Mesenteric fat pad (tissue), 1 donor: ENCODE results near the gene APOBR. TPM values are rescaled to one million over a fixed set of nuclear protein-coding genes. Genes with fewer than 3 reads are reported as not detected.
"Not testable (repeated sequence)": the region's sequence is repeated elsewhere in the genome, so short reads cannot be mapped to it uniquely, and the experiment has no call there.

ENCODE experiments used
- DNase-seq: peaks from one replicate; pipeline ENCODE4 v3.0.0-alpha.2; 2020; ENCODE audit warnings: low spot score
- long read RNA-seq: library from polyadenylated mRNA; unstranded; transcript quantifications from one replicate; pipeline ENCODE4 v2.0.0, GENCODE V29; 2020
- total RNA-seq: library from RNA; stranded (reverse); fragmentation: NEBNext Ultra II Directional; extraction: Animal tissue kit (Norgen Biotek cat#: 25700); gene quantifications from one replicate; pipeline ENCODE4 v1.2.1, GENCODE V29; 2021
- donor health status: DM: yes; HTN: yes; CAD: no.

The APOBR gene, protein sequence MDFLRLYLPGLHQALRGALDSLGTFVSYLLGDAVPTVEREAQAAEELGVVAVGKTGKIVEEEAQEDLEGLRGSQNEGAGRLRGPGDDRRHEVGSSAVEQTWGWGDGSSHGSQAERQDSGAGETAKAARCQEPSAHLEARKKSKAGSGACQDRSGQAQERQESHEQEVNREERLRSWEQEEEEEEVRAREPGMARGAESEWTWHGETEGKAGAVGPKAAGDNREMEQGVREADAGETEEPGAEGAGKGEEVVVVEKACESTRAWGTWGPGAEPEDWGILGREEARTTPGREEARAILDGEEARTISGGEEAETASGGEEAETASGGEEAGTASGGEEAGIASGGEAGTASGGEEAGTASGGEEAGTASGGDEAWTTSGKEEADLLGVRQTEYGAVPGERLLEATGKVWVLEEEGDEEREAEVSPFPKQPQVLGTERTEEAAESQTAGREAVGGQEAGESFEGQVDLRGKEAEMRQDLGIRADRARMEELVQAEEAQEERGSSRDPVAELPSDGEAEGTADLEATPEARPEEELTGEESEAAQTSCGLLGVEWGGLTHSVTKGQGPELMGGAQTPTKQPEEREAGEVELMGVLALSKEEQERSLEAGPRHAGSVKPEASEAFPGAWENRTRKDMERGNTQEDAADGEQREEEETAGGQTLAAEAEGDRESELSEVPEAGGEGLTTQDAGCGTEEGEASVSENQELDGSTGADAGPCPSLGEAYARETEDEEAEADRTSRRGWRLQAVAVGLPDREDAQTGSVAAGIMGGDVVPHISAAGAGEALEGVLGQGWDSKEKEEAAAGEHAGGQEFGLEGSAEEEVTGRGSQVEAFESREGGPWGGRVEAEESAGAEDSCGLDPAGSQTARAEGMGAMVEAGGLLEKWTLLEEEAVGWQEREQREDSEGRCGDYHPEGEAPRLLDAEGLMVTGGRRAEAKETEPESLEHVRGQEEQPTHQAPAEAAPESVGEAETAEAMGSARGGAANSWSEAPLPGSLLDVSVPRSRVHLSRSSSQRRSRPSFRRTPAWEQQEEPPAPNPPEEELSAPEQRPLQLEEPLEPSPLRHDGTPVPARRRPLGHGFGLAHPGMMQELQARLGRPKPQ
- total RNA-seq, result 4.1 TPM
- long read RNA-seq, partial matches to known transcripts, result 3 of 3 reads
- long read RNA-seq, other reads (novel, unspliced or antisense), result 0 of 3 reads

DNA sequence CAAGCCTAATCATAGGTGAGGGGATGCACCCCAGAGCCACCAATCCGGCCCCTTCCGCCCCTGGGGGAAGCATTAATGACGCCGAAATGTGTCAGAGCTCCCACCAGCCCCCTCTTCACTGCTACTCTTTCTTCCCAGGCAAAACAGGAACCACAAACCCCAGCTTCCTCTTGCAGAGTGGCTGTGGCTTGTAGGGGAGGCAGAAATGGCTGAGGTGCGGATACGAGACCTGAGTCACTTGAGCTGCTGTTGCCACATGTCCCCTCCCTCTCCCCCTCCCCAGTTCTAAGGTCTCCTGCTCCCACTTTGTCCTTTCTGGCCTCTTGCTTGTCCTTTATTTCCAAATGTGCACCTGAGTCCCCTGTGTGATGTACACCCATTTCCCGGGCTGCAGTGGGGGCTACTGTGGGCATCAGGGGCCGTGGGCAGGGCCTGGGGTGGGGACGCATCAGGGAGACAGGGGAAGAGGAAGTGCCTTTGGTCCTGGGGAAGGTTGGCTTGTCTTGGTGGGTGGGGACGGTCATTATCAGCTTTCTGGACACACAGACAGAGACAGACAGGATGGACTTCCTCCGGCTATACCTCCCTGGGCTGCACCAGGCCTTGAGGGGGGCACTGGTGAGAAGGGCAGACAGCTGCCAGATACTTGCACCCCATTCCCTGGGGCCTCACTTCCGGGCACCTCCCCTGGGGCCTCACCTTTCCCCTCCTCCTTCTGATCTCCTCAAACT, at the start of gene APOBR:
Gene APOBR, plus strand, starts transcription at position 523 of the 731 bp plus-strand sequence. Its CDS starts 39 bp downstream, at position 562.
- DNase-seq, result no peak

DNA sequence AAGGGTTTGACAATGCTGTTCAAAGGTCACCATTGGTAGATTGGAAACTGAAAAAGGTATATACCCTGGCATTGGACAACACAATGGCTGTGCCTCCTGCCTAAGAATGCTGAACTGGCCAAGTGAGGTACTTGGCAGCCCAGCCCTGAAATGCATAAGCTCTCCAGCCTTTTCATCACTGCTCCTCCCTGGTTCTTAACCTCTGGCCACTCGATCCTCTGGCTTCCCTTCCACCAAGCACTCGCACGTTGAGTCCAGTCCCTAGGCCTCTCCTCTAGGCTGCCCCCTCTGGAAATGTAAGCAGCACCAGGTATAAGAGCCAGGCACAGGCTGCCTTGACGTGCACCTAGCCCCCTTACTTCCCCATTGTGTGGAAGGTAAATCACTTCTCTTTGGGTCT, 48.1 kb upstream of the APOBR start:
- DNase-seq, result not testable (repeated sequence)

DNA sequence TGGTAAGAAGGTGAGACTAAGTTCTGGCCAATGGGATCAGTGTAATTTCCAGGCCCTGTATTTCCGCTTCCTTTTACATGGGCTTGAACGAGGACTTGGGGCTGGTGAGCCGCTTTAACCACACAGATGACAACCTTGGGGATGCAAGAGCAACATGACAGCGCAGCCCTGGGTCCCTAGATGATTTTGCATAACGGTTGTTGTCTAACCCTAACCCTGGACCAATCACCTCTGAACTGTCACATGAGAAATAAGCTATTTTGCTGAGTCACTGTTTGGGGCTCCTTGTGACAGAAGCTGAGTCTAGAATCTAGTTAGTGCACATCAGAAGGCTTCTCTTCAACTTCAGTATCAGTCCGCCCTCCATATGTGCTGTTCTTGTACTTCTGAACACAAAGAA, 47.4 kb upstream of the APOBR start:
- not testable (repeated sequence) for DNase-seq

DNA sequence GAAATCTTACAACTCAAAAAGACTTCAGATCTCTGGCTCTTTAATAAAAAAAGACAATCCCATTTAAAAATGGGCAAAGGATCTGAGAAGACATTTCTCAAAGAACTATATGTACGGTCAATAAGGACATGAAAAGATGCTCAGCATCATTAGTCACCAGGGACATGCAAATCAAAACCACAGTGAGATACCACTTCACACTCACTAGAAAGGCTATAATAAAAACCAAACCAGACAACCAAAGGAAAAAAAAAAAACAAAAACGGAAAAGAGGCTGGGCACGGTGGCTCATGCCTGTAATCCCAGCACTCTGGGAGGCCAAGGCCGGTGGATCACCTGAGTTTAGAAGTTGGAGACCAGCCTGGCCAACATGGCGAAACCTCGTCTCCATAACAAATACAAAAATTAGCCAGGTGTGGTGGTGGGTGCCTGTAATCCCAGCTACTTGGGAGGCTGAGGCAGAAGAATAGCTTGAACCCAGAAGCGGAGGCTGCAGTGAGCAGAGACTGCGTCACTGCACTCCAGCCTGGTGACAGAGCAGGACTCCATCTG, 20.7 kb upstream of the APOBR start:
- peak; percentile 53 for DNase-seq

DNA sequence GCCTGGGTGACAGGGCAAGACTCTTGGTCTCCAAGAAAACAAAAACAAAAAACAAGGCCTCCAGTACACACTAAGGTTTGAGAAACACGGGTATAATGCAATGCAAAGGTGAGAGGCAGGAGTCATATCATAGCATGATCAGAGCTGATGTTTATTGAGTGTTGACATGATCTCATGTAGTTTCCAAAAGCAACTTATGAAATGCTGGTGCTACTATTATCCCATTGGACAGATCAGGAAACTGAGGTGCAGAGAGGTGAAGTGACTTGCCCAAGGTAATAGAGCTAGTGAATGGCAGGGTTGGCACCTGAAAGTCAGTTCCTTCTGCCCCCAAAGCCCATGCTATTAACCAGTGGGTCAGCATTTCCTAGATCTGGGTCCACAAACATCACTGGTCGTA, 19.2 kb upstream of the APOBR start:
- no peak for DNase-seq

DNA sequence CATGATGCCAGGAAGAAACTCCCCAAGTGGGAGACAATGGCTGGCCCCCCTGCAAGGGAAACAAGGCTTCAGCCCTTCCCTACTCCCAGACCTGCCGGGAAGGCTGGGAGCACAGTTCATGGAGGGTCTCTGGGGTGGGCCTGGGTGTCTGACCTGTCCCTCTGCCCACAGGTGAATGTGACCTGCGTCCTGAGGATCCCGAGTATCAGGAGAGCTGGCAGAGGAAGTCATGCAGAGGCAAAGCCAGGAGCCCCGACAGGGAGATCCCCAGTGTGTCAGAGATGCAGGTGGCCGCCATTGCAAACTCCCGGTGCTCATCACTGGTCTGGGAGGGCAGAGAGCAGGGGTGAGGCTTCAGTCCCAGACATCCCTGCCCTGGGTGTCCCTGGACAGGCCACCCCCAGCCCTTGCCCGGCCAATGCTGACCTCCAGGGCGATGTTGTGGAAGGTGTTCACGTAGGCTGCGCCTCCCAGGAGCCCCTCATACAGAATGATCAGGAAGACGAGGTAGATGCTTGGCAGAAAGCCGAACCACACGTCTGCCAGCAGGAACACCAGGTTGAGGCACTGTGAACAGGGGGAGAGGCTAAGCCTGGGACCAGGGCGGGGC, 17.0 kb upstream of the APOBR start:
- DNase-seq, result peak; percentile 86

DNA sequence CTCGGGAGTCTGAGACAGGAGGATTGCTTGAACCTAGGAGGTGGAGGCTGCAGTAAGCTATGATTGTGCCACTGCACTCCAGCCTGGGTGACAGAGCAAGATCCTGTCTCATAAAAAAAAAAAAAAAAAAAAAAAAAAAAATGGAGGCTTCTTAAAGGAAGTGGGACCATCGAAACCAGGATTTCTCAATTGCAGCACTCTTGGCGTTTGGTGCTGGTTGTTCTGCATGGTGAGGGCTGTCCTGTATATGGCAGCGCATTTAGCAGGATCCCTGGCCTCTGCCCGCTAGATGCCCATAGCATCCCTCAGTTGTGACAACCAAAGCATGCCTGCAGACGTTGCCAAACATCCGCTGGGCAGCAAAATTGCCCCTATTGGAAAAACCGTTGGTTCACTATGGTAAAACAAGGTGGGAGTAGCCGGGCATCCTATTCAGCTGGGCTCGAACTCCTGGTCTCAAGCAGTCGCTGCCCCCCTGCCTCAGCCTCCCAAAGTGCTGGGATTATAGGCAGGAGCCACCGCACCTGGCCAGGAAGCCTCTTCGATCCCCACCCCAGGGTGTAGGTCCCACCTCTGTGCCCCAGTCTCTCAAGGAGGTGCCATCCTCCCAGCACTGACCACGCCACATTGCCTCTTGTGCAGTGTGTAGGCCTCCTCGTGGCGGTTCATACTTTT, 15.8 kb upstream of the APOBR start:
- DNase-seq, result peak; percentile 59

DNA sequence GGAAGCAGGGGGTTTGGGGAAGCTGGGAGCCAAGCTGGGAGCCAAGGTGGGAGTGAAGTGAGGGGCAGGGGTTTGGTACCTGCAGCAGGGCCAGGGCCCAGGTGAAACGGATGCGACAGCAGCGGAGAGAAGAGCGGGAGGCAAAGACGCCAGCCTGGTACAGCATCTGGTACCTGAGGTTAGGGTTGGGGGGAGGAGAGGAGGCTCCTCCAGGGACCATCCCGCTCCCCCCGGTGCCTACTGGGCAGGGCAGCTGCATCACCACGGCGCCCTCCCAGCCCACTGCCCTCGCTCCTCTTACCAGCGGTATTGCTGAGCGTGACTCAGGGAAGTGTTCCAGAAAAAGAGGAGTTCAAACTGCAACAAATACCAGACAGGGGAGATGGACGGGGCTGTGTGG, 12.4 kb upstream of the APOBR start:
- DNase-seq, result no peak

DNA sequence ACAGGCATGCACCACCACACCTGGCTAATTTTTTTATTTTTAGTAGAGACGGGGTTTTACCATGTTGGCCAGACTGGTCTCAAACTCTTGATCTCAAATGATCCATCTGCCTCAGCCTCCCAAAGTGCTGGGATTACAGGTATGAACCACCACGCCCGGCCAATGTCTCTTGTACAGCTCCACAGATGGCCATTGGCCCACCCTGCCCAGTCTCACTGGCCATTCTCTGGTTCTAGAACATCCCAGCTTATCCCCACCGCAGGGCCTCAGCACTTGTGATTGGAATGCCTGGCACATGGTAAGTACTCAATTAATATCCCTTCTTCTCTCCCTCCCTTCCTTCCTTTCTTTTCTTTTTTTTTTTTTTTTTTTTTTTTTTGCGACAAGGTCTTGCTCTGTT, 11.1 kb upstream of the APOBR start:
- not testable (repeated sequence) for DNase-seq

DNA sequence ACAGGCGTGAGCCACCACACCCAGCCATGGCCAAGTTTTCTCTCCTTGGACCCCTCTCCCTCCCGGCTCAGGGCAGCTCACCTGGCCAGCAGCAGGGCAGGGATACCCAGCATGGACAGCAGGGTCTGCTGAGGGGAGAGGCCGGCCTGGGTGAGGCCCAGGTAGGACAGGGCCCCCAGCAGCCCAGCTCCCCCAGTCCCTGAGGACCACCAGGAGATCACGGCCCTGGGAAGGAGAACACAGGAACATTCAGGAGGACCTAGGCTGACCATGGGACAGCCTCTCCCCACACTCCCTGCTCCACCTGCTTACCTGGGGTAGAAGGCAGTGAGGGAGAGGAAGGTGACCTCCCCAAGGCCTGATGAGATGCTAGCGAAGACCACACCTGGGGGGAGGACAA, 8.2 kb upstream of the APOBR start:
- DNase-seq, result no peak

DNA sequence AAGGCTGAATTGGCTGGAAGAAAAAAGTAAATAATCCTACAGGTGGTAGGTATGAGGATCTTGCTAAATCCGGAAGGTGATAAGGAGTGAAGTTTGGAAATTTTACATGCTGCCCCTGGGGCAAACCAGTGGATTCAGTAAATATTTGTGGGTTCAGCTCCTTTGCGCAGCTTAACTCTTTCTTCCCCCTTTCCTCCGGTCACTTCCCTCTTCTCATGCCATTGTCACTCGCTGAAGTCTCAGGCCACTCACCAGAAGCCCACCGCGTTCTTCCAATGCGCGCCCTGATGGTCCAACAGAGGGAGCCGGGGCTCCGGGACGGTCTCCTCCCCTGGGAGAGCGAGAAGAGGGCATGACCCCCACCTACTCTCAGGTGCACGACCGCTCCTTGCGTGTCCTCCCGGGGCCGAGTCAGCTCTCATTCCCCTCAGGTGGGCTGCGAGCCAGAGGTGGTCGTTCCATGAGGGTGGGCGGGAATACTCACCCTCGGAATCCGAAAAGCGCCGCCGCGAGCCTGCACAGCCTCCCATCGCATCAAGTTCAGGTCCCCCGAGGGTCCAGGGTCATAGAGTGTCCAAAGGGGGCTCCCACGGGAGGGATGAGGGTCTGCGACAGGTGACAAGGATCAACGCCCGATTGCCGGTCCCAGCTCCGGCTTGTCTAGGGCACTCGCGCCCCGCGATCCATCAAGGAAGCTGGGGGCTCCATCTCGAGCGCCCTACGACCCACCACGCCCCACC, 3.0 kb upstream of the APOBR start:
- no peak for DNase-seq

DNA sequence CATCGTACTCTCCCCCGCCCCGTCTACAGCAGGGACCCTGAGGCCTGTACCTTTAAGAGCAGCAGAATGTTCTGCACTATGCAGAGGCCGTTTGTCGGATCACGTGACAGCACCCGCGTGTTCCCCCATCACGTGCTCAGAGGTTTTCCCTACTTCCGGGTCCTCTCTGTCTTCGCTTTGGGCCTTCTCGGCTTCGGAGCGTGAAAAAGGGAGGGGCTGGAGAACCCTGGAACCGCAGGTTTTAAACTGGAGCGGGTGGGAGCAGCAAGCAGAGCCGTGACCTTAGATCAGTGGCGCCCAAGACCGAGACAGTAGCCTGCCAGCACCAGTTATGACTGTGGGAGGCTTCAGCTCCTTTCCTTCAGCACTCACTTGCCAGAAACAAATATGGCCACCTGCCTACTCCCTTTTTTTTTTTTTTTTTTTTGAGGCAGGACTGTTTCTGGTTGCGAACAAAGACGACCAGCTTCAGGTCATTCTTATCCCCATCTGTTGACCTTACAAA, 2.4 kb upstream of the APOBR start, which contains the start of gene CLN3:
Gene CLN3, minus strand, starts transcription at position 105 of the 505 bp plus-strand sequence. CDS start 315 bp downstream, outside the sequence.
- DNase-seq, result peak; percentile 95

DNA sequence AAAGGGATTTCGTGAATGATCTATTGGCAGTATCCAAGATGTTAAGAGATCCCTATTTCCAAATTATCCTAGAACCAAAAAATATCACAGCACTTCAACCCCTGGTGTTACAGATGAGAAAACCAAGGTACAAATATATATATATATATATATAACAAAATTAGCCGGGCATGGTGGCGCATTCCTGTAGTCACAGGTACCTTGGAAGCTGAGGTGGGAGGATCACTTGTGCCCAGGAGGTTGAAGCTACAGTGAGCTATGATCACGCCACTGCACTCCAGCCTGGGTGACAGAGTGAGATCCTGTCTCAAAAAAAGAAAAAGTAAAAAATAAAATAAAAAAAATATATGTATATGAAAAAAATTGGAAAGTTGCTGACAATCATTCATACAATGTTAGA, 1.9 kb upstream of the APOBR start:
- DNase-seq, result no peak

DNA sequence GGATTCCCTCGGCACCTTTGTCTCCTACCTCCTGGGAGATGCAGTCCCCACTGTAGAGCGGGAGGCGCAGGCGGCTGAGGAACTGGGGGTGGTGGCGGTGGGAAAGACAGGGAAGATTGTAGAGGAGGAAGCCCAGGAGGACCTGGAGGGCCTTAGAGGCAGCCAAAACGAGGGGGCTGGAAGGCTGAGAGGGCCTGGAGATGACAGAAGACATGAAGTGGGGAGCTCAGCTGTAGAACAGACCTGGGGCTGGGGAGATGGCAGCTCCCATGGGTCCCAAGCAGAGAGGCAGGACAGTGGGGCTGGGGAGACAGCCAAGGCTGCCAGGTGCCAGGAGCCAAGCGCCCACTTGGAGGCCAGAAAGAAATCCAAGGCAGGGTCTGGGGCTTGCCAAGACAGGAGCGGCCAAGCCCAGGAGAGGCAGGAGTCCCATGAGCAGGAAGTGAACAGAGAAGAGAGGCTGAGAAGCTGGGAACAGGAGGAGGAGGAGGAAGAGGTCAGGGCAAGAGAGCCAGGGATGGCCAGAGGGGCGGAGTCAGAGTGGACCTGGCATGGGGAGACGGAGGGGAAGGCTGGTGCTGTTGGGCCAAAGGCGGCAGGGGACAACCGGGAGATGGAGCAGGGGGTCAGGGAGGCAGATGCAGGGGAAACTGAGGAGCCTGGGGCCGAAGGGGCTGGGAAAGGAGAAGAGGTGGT, 803 bp downstream of the APOBR start:
- no peak for DNase-seq

DNA sequence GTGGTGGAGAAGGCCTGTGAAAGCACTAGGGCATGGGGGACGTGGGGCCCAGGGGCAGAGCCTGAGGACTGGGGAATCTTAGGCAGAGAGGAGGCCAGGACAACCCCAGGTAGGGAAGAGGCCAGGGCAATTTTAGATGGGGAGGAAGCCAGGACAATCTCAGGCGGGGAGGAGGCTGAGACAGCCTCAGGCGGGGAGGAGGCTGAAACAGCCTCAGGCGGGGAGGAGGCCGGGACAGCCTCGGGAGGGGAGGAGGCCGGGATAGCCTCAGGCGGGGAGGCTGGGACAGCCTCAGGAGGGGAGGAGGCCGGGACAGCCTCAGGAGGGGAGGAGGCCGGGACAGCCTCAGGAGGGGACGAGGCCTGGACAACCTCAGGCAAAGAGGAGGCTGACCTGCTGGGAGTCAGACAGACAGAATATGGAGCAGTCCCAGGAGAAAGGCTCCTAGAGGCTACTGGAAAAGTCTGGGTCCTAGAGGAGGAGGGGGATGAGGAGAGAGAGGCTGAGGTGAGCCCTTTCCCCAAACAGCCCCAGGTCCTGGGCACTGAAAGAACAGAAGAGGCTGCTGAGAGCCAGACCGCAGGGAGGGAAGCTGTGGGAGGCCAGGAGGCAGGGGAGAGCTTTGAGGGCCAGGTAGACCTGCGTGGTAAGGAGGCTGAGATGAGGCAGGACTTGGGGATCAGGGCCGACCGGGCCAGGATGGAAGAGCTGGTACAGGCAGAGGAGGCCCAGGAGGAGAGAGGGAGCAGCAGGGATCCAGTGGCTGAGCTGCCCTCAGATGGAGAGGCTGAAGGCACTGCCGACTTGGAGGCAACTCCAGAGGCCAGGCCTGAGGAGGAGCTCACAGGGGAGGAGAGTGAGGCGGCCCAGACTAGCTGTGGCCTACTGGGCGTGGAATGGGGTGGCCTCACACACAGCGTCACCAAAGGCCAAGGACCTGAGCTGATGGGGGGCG, 1.6 kb downstream of the APOBR start:
- DNase-seq, result no peak

DNA sequence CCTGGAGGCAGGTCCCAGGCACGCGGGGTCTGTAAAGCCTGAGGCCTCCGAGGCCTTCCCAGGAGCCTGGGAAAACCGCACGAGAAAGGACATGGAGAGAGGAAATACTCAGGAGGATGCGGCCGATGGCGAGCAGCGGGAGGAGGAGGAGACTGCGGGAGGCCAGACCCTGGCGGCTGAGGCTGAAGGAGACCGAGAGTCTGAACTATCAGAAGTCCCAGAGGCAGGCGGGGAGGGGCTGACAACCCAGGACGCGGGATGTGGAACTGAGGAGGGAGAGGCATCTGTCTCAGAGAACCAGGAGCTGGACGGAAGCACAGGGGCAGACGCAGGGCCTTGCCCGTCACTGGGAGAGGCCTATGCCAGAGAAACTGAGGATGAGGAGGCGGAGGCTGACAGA, 2.4 kb downstream of the APOBR start:
- no peak for DNase-seq

DNA sequence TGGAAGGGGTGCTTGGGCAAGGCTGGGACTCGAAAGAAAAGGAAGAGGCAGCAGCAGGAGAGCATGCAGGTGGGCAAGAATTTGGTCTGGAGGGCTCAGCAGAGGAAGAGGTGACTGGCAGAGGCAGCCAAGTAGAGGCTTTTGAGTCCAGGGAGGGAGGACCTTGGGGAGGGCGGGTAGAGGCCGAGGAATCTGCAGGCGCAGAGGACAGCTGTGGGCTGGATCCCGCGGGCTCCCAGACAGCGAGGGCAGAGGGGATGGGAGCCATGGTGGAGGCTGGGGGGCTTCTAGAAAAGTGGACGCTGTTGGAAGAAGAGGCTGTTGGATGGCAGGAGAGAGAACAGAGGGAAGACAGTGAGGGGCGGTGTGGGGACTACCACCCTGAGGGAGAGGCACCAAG, 2.9 kb downstream of the APOBR start:
- no peak for DNase-seq
